H9 (cell line): ENCODE measurements around the gene ZCCHC4. TPM values are rescaled to one million over a fixed set of nuclear protein-coding genes. Genes with fewer than 3 reads are reported as not detected.

ENCODE experiments used
- DNase-seq: peaks from one replicate; pipeline ENCODE4 v3.0.0-alpha.2; 2017
- H2AFZ ChIP-seq: one replicate; pipeline ENCODE4 v1.6.1; 2013; ENCODE audit warnings: mild to moderate bottlenecking, low read length, control low read depth, moderate library complexity
- H2AK5ac ChIP-seq: 2 replicates; pipeline ENCODE4 v1.6.1; 2013; ENCODE audit warnings: low read length, control low read depth, mixed read lengths; ENCODE audit not compliant: insufficient read length
- H2BK120ac ChIP-seq: one replicate; pipeline ENCODE4 v1.6.1; 2013; ENCODE audit warnings: low read depth, mild to moderate bottlenecking, low read length, control low read depth, inconsistent platforms; ENCODE audit not compliant: poor library complexity, severe bottlenecking
- H2BK12ac ChIP-seq: 2 replicates; pipeline ENCODE4 v1.6.1; 2013; ENCODE audit warnings: low read length, control low read depth, mixed read lengths, low read depth; ENCODE audit not compliant: insufficient read length
- H2BK15ac ChIP-seq: 2 replicates; pipeline ENCODE4 v1.6.1; 2013; ENCODE audit warnings: low read depth, low read length, control low read depth
- H2BK20ac ChIP-seq: one replicate; pipeline ENCODE4 v1.6.1; 2013; ENCODE audit warnings: low read depth, mild to moderate bottlenecking, low read length, control low read depth, inconsistent platforms; ENCODE audit not compliant: poor library complexity, severe bottlenecking
- H2BK5ac ChIP-seq: 2 replicates; pipeline ENCODE4 v1.6.1; 2013; ENCODE audit warnings: low read length, control low read depth, mixed read lengths; ENCODE audit not compliant: insufficient read length
- H3K14ac ChIP-seq: 2 replicates; pipeline ENCODE4 v1.6.1; 2013; ENCODE audit warnings: low read length, control low read depth; ENCODE audit not compliant: insufficient read depth
- H3K18ac ChIP-seq: 2 replicates; pipeline ENCODE4 v1.6.1; 2013; ENCODE audit warnings: low read depth, mild to moderate bottlenecking, mixed read lengths, low read length, control low read depth; ENCODE audit not compliant: insufficient read length
- H3K23ac ChIP-seq: 2 replicates; pipeline ENCODE4 v1.6.1; 2013; ENCODE audit warnings: low read length, control low read depth, mixed read lengths, low read depth; ENCODE audit not compliant: insufficient read length
- H3K23me2 ChIP-seq: 2 replicates; pipeline ENCODE4 v1.6.1; 2013; ENCODE audit warnings: low read depth, mild to moderate bottlenecking, mixed read lengths, low read length, control low read depth; ENCODE audit not compliant: insufficient read length, poor library complexity, severe bottlenecking
- H3K27ac ChIP-seq: 2 replicates; pipeline ENCODE4 v1.5.1; 2013; ENCODE audit warnings: low read length, control low read depth, mixed read lengths, low read depth; ENCODE audit not compliant: insufficient read length
- H3K27me3 ChIP-seq: 2 replicates; pipeline ENCODE4 v1.6.1; 2013; ENCODE audit warnings: low read length, control low read depth, inconsistent platforms; ENCODE audit not compliant: insufficient read depth
- H3K4ac ChIP-seq: 2 replicates; pipeline ENCODE4 v1.6.1; 2013; ENCODE audit warnings: low read depth, mild to moderate bottlenecking, control low read depth, inconsistent platforms, low read length, moderate library complexity
- H3K4me1 ChIP-seq: 2 replicates; pipeline ENCODE4 v1.6.1; 2013; ENCODE audit warnings: low read length, control low read depth, inconsistent platforms; ENCODE audit not compliant: insufficient read depth
- H3K4me2 ChIP-seq: 2 replicates; pipeline ENCODE4 v1.6.1; 2013; ENCODE audit warnings: low read length, control low read depth, mixed read lengths; ENCODE audit not compliant: insufficient read length, insufficient read depth
- H3K56ac ChIP-seq: 2 replicates; pipeline ENCODE4 v1.6.1; 2013; ENCODE audit warnings: low read depth, mild to moderate bottlenecking, mixed read lengths, low read length, control low read depth; ENCODE audit not compliant: insufficient read length
- H3K79me1 ChIP-seq: 2 replicates; pipeline ENCODE4 v1.6.1; 2013; ENCODE audit warnings: low read depth, mild to moderate bottlenecking, moderate library complexity, low read length, control low read depth, inconsistent platforms; ENCODE audit not compliant: insufficient read depth, poor library complexity, severe bottlenecking
- H3K79me2 ChIP-seq: 2 replicates; pipeline ENCODE4 v1.6.1; 2013; ENCODE audit warnings: low read length, control low read depth, inconsistent platforms; ENCODE audit not compliant: insufficient read depth
- H3K9ac ChIP-seq: 2 replicates; pipeline ENCODE4 v1.6.1; 2013; ENCODE audit warnings: low read length, control low read depth, mixed read lengths; ENCODE audit not compliant: insufficient read length; ENCODE audit errors: extremely low read depth
- H3K9me3 ChIP-seq: one replicate; pipeline ENCODE4 v1.6.1; 2013; ENCODE audit warnings: low read depth, low read length, inconsistent platforms; ENCODE audit not compliant: control insufficient read depth
- H3T11ph ChIP-seq: one replicate; pipeline ENCODE4 v1.6.1; 2013; ENCODE audit warnings: mild to moderate bottlenecking, low read length, control low read depth, inconsistent platforms
- H4K20me1 ChIP-seq: one replicate; pipeline ENCODE4 v1.6.1; 2013; ENCODE audit not compliant: control insufficient read depth, insufficient read length, insufficient read depth
- H4K5ac ChIP-seq: 2 replicates; pipeline ENCODE4 v1.6.1; 2013; ENCODE audit warnings: low read depth, mild to moderate bottlenecking, mixed read lengths, low read length, control low read depth; ENCODE audit not compliant: insufficient read length
- H4K8ac ChIP-seq: replicated peaks from 2 replicates; pipeline ENCODE4 v1.6.1; 2013; ENCODE audit warnings: low read length, control low read depth, mixed read lengths, low read depth; ENCODE audit not compliant: insufficient read length
- H4K91ac ChIP-seq: 2 replicates; pipeline ENCODE4 v1.6.1; 2013; ENCODE audit warnings: low read depth, mild to moderate bottlenecking, moderate library complexity, mixed read lengths, low read length, control low read depth; ENCODE audit not compliant: insufficient read length
- H3K27ac Mint-ChIP-seq, 3 experiments: 2 replicates in 2 of 3; 3 replicates in 1 of 3; pipeline ENCODE4 v1.8.0; 2020 to 2021; ENCODE audit warnings: mixed read lengths in 3 of 3, mild to moderate bottlenecking in 1 of 3, moderate library complexity in 1 of 3
- H3K27me3 Mint-ChIP-seq: 2 replicates; pipeline ENCODE4 v1.8.0; 2021; ENCODE audit warnings: low read depth, mild to moderate bottlenecking, moderate library complexity, mixed read lengths
- H3K36me3 Mint-ChIP-seq, 3 experiments: 2 replicates in 2 of 3; 3 replicates in 1 of 3; pipeline ENCODE4 v1.8.0; 2020 to 2021; ENCODE audit warnings: low read depth in 3 of 3, mixed read lengths in 3 of 3; ENCODE audit not compliant: insufficient read depth in 1 of 3
- H3K4me1 Mint-ChIP-seq, 2 experiments: 2 replicates each; pipeline ENCODE4 v1.8.0; 2020; ENCODE audit warnings: mixed read lengths in 2 of 2
- H3K4me3 Mint-ChIP-seq, 2 experiments: 2 replicates in 1 of 2; 3 replicates in 1 of 2; pipeline ENCODE4 v1.8.0; 2020 to 2021; ENCODE audit warnings: mild to moderate bottlenecking in 2 of 2, mixed read lengths in 2 of 2, moderate library complexity in 1 of 2
- H3K9me3 Mint-ChIP-seq, 2 experiments: 2 replicates in 1 of 2; 3 replicates in 1 of 2; pipeline ENCODE4 v1.8.0; 2020; ENCODE audit warnings: mild to moderate bottlenecking in 2 of 2, mixed read lengths in 2 of 2, moderate library complexity in 1 of 2
- CTCF ChIP-seq: fragments of 200-600 bp; sonication (generic); conservative IDR thresholded peaks from 3 replicates; pipeline ENCODE4 v1.8.0; 2021; ENCODE audit warnings: antibody characterized with exemption, mild to moderate bottlenecking
- total RNA-seq: library from RNA; stranded (reverse); gene quantifications from 2 replicates; pipeline ENCODE4 v1.2.1, GENCODE V29; 2021

Gene ZCCHC4
- total RNA-seq, 1 experiment from 2014 or later = 6.8 TPM

- H3K79me2 ChIP-seq = no peaks in the 10 kb centered on the region
- no peak overlapping the region for H2BK20ac ChIP-seq
- no peaks in the 10 kb centered on the region for H3K23me2 ChIP-seq
Observed at GRCh38 chr4:25403699-25404098, 91.1 kb downstream of the ZCCHC4 start.

More at GRCh38 chr4:25403699-25404098, 91.1 kb downstream of the ZCCHC4 start:
- Histone ChIP-seq H3K4me2 (no peak overlapping the region), H3K23ac (no peak overlapping the region), H4K5ac (no peak overlapping the region), H3K56ac (no peak overlapping the region), H3K18ac (no peak overlapping the region), H4K8ac (no peak overlapping the region), H2BK15ac (no peak overlapping the region), H2BK5ac (no peak overlapping the region), H2BK120ac (no peak overlapping the region), H2BK12ac (no peak overlapping the region), H3K27me3 (no peaks in the 10 kb centered on the region), H3K9me3 (no peaks in the 10 kb centered on the region), H2AFZ (no peak overlapping the region), H3K4ac (no peak overlapping the region), H3K79me1 (no peaks in the 10 kb centered on the region), H3T11ph (no peak overlapping the region), H3K9ac (no peak overlapping the region), H3K27ac (no peak overlapping the region), H2AK5ac (no peak overlapping the region), H3K14ac (no peak overlapping the region), H3K4me1 (no peaks in the 10 kb centered on the region), H4K91ac (no peak overlapping the region), H4K20me1 (no peaks in the 10 kb centered on the region)
- H3K27ac Mint-ChIP-seq = no peak overlapping the region
- H3K4me1 Mint-ChIP-seq = no peaks in the 10 kb centered on the region
- no peaks in the 10 kb centered on the region for H3K9me3 Mint-ChIP-seq
- no peak for DNase-seq
- no peaks in the 10 kb centered on the region for H3K27me3 Mint-ChIP-seq
- no peak overlapping the region for H3K4me3 Mint-ChIP-seq
- TF ChIP-seq CTCF = no peak
- peaks cover 6 to 75% (median 44%) of the 10 kb centered on the region in 3 experiments; a peak in 5 of 7 replicates for H3K36me3 Mint-ChIP-seq
